Mucosa of rectum (tissue), 2 donors: ENCODE measurements around the gene B9D1.
A peak's percentile ranks its signal among the peaks of the same experiment; 100 is the strongest.

ENCODE experiments used
- H3K27ac ChIP-seq, 2 donors: one replicate each; pipeline ENCODE4 v1.7.0; 2013; ENCODE audit warnings: inconsistent platforms in 2 of 2, low read depth in 2 of 2, low read length in 2 of 2
- H3K27me3 ChIP-seq, 2 donors: one replicate each; pipeline ENCODE4 v1.7.0; 2013; ENCODE audit warnings: low read length in 2 of 2; ENCODE audit not compliant: control insufficient read depth in 2 of 2, insufficient read depth in 2 of 2
- H3K36me3 ChIP-seq, 2 donors: one replicate each; pipeline ENCODE4 v1.7.0; 2013; ENCODE audit warnings: low read length in 2 of 2; ENCODE audit not compliant: control insufficient read depth in 2 of 2, insufficient read depth in 2 of 2
- H3K4me1 ChIP-seq, 2 donors: one replicate each; pipeline ENCODE4 v1.7.0; 2013; ENCODE audit warnings: low read length in 2 of 2, mild to moderate bottlenecking in 1 of 2; ENCODE audit not compliant: control insufficient read depth in 2 of 2, insufficient read depth in 2 of 2
- H3K4me3 ChIP-seq, 2 donors: one replicate each; pipeline ENCODE4 v1.7.0; 2013; ENCODE audit warnings: low read length in 2 of 2
- H3K9ac ChIP-seq, 2 donors: one replicate each; pipeline ENCODE4 v1.7.0; 2013; ENCODE audit warnings: low read length in 2 of 2, low read depth in 1 of 2, mild to moderate bottlenecking in 1 of 2
- H3K9me3 ChIP-seq, 2 donors: one replicate each; pipeline ENCODE4 v1.7.0; 2013; ENCODE audit warnings: low read length in 2 of 2; ENCODE audit not compliant: control insufficient read depth in 2 of 2
- donor health status: healthy.
- donor health status: Normal muscosa, but diverticular disease.

The B9D1 gene

DNA sequence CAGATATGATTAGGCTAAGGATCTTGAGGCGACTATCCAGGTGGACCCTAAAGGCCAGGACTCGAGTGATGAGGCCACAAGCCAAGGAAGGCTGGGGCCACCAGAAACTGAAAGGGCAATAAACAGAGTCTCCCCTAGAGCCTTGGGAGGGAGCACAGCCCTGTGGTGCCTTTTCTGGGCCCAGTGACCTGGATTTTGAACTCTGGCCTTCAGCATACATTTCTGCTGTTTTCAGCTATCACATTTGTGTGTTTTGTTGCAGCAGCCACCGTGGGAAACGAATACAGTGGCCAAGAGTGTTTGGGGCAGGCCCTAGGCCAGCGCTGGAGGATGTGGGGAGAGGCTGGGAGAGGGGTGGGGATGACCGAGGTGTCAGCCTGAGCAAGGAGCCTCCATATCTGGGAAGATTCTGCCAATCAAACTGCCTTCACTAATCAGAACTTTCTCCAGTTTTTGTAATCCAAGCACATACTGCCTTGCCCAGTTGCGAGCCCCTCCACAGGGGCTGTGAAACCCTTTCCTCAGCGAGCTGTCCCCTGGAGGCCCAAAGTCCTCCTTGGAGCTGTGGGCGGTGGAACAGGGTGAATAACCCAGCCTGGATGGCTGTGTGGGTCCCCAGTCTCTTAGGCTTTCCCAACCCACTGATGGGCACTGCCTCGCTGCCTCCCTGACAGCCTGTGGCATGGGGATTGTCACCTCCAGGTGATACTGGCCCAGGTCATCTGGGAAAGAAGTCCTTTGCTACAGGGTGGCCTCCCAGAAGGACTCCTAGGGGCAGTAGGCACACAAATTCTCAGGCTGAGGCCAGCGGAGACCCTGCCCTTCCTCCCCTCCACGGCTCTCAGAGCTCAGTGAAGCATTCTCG, 16.8 kb downstream of the B9D1 start:
- H3K27me3 ChIP-seq, result no peaks in the 10 kb centered on the region
- H3K4me3 ChIP-seq, result no peak overlapping the region
- H3K36me3 ChIP-seq, result no peaks in the 10 kb centered on the region
- H3K9ac ChIP-seq, result peak overlapping the region in 1 of 2 donors; percentile 11
- H3K9me3 ChIP-seq, result no peaks in the 10 kb centered on the region
- H3K4me1 ChIP-seq, result peaks cover 0 to 14% of the 10 kb centered on the region in 2 donors
- H3K27ac ChIP-seq, result peak overlapping the region; percentile 23 to 26

DNA sequence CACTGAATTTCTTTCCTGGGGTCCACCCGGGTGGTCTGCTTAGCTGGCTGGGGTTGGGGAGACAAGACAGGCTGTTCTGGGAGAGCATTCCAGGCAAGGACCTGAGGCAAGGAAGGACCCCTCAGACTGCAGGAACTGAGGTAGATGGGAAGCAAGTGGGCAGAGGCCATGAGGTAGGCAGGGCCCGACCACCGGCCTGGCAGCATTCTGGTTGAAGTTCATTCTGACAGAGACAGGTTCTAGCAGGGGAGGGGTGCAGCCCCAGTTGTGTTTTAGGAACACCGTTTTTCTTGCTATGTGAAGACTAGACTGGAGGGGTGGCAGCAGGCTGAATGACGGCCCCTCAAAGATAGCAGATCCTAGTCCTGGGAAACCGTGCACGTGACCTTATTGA, 17.5 kb downstream of the B9D1 start:
- Histone ChIP-seq H3K4me1 (peaks cover 0 to 14% of the 10 kb centered on the region in 2 donors), H3K27ac (no peak overlapping the region)

DNA sequence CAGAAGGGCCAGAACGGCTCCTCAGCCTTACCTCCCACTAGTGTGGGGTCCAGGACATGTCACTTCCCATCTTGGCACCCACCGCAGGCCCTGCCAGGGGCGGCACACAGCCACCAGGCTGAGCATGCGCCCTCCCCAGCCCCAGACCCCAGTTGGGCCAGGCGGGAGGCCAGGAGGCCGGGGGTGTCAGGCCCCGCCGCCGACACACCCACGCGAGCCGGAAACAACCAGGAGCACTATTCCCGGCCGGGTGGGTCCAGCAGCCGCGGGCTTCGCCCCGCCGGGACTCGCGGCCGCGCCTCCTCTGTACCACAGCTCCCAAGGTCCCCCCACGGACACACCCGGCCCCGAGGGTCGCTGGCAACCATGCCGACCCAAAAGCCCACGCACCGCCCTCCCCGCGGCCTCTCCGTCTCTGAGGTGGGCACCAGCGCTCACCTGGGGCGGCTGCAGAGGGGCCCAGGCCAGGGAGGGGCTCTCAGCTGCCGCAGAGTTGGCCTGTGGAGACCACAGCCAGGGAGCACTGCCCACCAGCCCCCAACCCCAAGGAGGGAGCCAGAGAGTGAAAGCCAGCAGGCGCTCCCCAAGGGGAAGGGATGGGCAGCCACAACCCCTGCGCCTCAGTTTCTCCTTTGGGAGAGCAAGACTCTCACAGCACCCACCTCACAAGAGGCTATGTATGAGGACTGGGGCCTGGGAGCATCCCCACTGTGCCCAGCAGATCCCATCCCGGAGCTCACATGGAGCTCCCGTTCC, 18.0 kb downstream of the B9D1 start:
- Histone ChIP-seq H3K9me3 (no peaks in the 10 kb centered on the region), H3K9ac (no peak overlapping the region), H3K27ac (no peak overlapping the region), H3K4me3 (no peak overlapping the region), H3K36me3 (no peaks in the 10 kb centered on the region), H3K27me3 (no peaks in the 10 kb centered on the region), H3K4me1 (peaks cover 0 to 14% of the 10 kb centered on the region in 2 donors)

More for the DNA sequence above, 17.5 kb downstream of the B9D1 start:
- no peak overlapping the region for H3K9ac ChIP-seq
- H3K9me3 ChIP-seq, result no peaks in the 10 kb centered on the region
- no peaks in the 10 kb centered on the region for H3K27me3 ChIP-seq
- no peak overlapping the region for H3K4me3 ChIP-seq
- no peaks in the 10 kb centered on the region for H3K36me3 ChIP-seq

DNA sequence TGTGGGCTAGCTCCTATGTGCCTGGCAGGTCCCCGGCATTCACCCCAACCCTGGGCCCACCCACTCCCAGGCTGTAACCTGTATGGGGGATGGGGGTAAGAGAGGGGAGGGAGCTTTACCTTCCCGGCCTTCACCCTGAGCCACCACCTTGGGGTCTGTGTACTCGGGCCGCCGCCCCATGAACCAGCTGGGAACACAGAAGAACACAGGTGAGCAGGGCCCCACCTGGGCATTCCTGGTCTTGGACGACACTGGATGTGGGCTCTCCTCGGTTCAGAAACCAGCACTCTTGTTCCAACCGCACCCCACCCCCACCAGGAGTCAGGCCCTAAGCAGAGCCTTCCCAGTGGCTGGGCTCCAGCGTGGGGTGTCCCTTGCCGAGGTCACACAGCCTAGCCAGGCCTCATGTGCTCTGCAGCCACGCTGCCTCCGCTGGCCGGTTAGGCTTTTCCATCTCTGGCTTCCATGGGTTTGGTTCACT, 18.8 kb downstream of the B9D1 start:
- Histone ChIP-seq H3K27ac (no peak overlapping the region), H3K9me3 (no peaks in the 10 kb centered on the region), H3K4me1 (peaks cover 0 to 14% of the 10 kb centered on the region in 2 donors), H3K9ac (no peak overlapping the region), H3K36me3 (no peaks in the 10 kb centered on the region), H3K4me3 (no peak overlapping the region), H3K27me3 (no peaks in the 10 kb centered on the region)

DNA sequence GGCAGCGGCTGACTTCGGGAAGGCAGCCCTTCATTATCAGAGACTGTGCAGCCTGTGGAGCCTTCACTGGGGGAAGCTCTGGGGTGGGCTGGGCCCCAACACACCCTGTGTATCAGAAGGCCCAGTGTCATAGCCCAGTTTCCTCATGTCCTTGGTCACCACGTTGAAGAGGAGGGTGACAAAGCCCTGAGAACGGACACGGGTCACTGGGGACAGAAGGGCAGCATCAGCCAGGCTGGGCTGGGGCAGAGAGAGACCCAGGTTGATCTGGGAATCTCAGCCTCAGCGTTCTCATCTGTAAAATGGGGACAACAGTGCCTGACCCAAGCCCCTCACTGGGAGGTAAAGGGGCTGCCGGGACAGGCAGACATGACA, 19.3 kb downstream of the B9D1 start:
- Histone ChIP-seq H3K27ac (no peak overlapping the region), H3K9ac (no peak overlapping the region), H3K4me1 (peaks cover 0 to 11% of the 10 kb centered on the region in 2 donors), H3K27me3 (no peaks in the 10 kb centered on the region), H3K9me3 (no peaks in the 10 kb centered on the region), H3K4me3 (no peak overlapping the region), H3K36me3 (no peaks in the 10 kb centered on the region)

DNA sequence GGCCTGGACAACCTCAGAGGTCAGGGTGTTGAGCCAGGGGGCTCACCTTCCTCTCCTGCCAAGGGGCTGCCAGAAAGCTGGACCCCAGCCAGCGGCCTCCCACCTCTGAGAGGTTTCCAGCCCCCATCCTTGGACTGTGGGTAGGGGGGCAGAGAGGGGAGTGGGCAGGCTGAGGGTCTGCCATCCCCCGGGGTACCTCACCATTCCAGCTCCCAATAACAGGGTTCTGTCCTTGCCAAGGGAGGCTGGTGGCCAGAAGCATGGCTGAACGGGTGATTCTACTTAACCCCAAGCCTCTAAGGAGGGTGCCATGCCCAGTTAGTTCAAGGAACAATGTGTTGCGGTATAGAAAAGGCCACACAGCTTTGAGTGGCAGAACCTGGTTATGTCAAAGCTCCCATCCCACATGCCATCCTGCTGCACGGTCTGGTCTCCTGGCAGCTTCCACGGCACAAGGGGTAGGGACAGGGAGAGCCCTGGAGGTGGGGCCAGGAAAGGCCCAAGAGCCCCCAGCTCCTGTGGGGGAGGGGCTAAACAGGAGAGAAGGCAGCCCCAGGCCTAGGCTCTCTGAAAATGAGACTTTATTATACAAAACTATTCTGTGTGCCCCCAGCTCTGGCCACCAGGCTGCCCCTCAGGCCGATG, 19.8 kb downstream of the B9D1 start:
- Histone ChIP-seq H3K9me3 (no peaks in the 10 kb centered on the region), H3K9ac (no peak overlapping the region), H3K27me3 (no peaks in the 10 kb centered on the region), H3K27ac (no peak overlapping the region), H3K36me3 (no peaks in the 10 kb centered on the region), H3K4me1 (peaks cover 0 to 11% of the 10 kb centered on the region in 2 donors), H3K4me3 (no peak overlapping the region)

DNA sequence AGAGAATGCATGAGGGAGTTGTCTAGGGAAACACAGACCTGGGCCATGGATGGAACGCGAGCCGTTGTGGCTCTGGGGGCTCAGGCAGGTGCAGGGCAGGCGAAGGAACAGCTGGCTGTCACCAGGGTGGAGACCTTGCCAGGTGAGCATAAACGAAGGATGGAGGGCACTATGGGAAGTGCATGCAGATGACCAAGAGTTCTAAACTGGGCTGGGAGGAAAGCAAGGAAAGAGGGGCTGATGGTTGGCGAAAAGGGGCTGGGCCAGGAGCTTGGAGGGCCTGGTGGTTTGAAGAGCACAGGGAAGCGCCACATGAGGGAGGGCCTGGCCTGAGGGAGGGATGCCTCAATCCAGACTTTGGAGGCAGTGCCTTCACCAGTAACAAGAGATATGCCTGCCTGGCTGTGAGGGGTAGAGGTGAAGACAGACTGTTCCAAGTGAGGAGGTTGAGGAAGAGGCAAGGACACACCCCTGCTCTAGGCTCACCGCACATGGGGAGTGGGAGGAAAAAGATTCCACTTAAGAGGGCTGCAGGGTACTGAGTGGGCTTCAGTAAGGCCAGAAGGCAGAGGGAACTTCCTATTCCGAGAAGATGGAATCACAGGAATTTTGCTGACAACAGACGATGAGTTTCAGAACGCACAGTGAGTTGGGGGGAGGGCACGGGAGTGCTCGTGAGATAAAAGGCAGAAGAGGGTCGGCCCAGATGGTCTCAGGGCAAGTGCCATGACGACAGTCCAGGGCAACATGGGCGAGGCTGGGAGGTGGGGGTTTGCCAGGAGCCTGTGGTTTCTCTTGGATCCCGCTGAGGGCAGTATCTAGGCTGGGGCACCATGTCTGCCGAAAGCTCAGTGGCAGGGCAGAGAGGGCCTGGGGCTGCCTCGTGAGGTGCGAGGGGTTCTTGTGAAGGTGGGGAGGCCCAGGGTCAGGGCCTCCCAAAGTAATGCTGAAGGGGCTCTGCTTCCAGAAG, 20.6 kb downstream of the B9D1 start:
- no peaks in the 10 kb centered on the region for H3K27me3 ChIP-seq
- H3K4me3 ChIP-seq, result no peak overlapping the region
- H3K27ac ChIP-seq, result no peak overlapping the region
- no peaks in the 10 kb centered on the region for H3K36me3 ChIP-seq
- H3K4me1 ChIP-seq, result peaks cover 0 to 5% of the 10 kb centered on the region in 2 donors
- no peaks in the 10 kb centered on the region for H3K9me3 ChIP-seq
- H3K9ac ChIP-seq, result no peak overlapping the region

DNA sequence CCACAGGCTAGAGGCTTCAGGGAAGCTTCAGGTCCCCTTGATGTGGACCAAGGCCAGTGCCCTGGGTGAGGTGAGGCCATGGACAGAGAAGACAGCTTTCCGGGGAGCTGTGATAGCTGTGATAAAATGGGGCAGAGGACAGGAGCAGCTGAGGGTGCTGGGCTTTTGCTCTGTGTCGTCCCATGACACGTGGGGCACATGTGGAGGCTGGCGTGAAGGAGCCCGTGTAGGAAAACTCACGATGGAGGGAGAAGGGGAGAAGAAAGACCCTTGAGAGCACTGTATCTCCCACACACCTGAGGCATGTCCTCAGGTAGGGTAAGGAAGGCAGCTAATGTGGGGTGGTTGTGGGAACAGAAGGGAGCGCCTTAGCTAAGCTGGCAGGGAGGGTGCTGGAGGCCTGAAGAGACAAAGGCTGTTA, 21.3 kb downstream of the B9D1 start:
- no peaks in the 10 kb centered on the region for H3K9me3 ChIP-seq
- no peak overlapping the region for H3K27ac ChIP-seq
- no peaks in the 10 kb centered on the region for H3K27me3 ChIP-seq
- H3K36me3 ChIP-seq, result no peaks in the 10 kb centered on the region
- no peaks in the 10 kb centered on the region for H3K4me1 ChIP-seq
- no peak overlapping the region for H3K9ac ChIP-seq
- H3K4me3 ChIP-seq, result no peak overlapping the region

DNA sequence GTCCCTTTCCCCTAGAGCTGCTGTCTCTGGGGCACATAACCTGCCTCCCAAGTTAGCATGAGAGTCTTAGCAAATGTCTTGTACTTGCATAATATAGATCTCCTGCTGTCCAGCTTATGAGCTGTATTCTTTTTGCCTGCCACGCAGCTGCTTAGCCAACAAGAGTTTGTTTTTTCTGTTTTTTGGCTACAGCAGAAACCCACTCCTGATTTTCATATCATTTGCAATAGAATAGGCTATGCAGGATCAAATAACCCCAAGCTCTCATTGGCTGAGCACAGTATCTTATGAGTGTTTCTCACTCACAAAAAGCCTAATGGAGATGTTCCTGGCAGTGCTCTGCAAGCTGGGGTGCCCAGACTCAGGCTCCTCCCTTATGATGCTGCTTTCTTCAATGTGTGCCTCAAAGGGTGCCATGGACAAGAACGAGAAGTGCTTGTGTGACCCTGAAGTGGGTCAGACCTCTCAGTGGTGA, 23.1 kb downstream of the B9D1 start:
- Histone ChIP-seq H3K9ac (no peak overlapping the region), H3K27me3 (no peaks in the 10 kb centered on the region), H3K4me3 (no peak overlapping the region), H3K36me3 (no peaks in the 10 kb centered on the region), H3K27ac (no peak overlapping the region), H3K9me3 (no peaks in the 10 kb centered on the region), H3K4me1 (no peaks in the 10 kb centered on the region)
